HepG2 (cell line): ENCODE measurements around the gene SETD1B. TPM values are rescaled to one million over a fixed set of nuclear protein-coding genes. Genes with fewer than 3 reads are reported as not detected.
A peak's percentile ranks its signal among the peaks of the same experiment; 100 is the strongest.

Experiments
- ATAC-seq: fragments of 200-7000 bp; cut with Tn5 transposase; 3 replicates; pipeline ENCODE4 v1.9.1; 2020; ENCODE audit warnings: mild to moderate bottlenecking, moderate library complexity
- BruUV-seq: library from RNA; stranded (reverse); fragments of 400-500 nt; replicated peaks from 2 replicates; lab custom pipeline; 2021; lab: Mats Ljungman, UMichigan
- CTCF ChIA-PET: fragments of 300-600 bp; formaldehyde crosslinking; extraction: SDS; loops from one replicate; lab custom pipeline; 2021; ENCODE audit warnings: low total read pairs, inconsistent platforms, low intra/inter-chr PET ratio; lab: Yijun Ruan, JAX
- POLR2A ChIA-PET: fragments of 350-600 bp; sonication (Branson Sonifier 250); formaldehyde crosslinking; loops from one replicate; lab custom pipeline; 2020; ENCODE audit warnings: antibody characterized with exemption, inconsistent platforms; lab: Yijun Ruan, JAX
- DNase-seq: peaks from one replicate; pipeline ENCODE4 v3.0.0-alpha.2; 2015; ENCODE audit warnings: low spot score
- FAIRE-seq: peaks from 3 replicates; lab custom pipeline; 2011; peaks lifted over from hg19 to GRCh38; lab: Jason Lieb, UNC
- H2AFZ ChIP-seq: one replicate; pipeline ENCODE4 v1.6.1; 2011; ENCODE audit warnings: low read length, inconsistent platforms
- H3K27ac ChIP-seq: fragments of 300-600 bp; 3 replicates; pipeline ENCODE4 v1.8.0; 2011; ENCODE audit warnings: mixed run types, mild to moderate bottlenecking, mixed read lengths, low read length, inconsistent platforms; ENCODE audit not compliant: insufficient read depth; ENCODE audit errors: extremely low read length
- H3K27me3 ChIP-seq, 2 experiments: fragments of 200-600 bp in 1 of 2; 2 replicates in 1 of 2; 3 replicates in 1 of 2; pipeline versions ENCODE4 v1.6.0 to v1.8.0; 2011; ENCODE audit warnings: low read length in 2 of 2, mild to moderate bottlenecking in 2 of 2, moderate library complexity in 2 of 2, inconsistent platforms in 1 of 2; ENCODE audit not compliant: insufficient read depth in 2 of 2, control insufficient read depth in 1 of 2
- H3K36me3 ChIP-seq, 2 experiments: fragments of 200-600 bp in 1 of 2; replicated peaks in 1 of 2; 2 replicates in 1 of 2; 3 replicates in 1 of 2; pipeline versions ENCODE4 v1.5.1 to v1.8.0; 2011; ENCODE audit warnings: low read length in 2 of 2, inconsistent platforms in 1 of 2; ENCODE audit not compliant: insufficient read depth in 2 of 2, control insufficient read depth in 1 of 2
- H3K4me1 ChIP-seq: 2 replicates; pipeline ENCODE4 v1.5.1; 2012; ENCODE audit warnings: low read length, inconsistent platforms; ENCODE audit not compliant: insufficient read depth
- H3K4me2 ChIP-seq: 2 replicates; pipeline ENCODE4 v1.6.0; 2011; ENCODE audit warnings: low read depth, low read length, inconsistent platforms
- H3K4me3 ChIP-seq, 3 experiments: fragments of 200-600 bp in 1 of 3; sonication (generic), shearing (Covaris generic) in 1 of 3; replicated peaks in 1 of 3; 2 replicates each; pipeline ENCODE4 v1.5.1; 2011 to 2016; ENCODE audit warnings: low read length in 3 of 3, inconsistent platforms in 2 of 3, low read depth in 2 of 3, mild to moderate bottlenecking in 2 of 3, control low read depth in 1 of 3, mixed read lengths in 1 of 3; ENCODE audit not compliant: insufficient read depth in 1 of 3
- H3K79me2 ChIP-seq: one replicate; pipeline ENCODE4 v1.6.1; 2011; ENCODE audit warnings: low read length, inconsistent platforms; ENCODE audit not compliant: insufficient read depth
- H3K9ac ChIP-seq: 2 replicates; pipeline ENCODE4 v1.6.0; 2011; ENCODE audit warnings: mild to moderate bottlenecking, low read depth, low read length, inconsistent platforms; ENCODE audit not compliant: insufficient read depth
- H3K9me3 ChIP-seq: 2 replicates; pipeline ENCODE4 v1.5.1; 2012; ENCODE audit warnings: mild to moderate bottlenecking, low read length
- H4K20me1 ChIP-seq: 2 replicates; pipeline ENCODE4 v1.6.0; 2011; ENCODE audit warnings: inconsistent platforms, mild to moderate bottlenecking, low read length, moderate library complexity; ENCODE audit not compliant: insufficient read depth
- AHR ChIP-seq: IDR thresholded peaks from 2 replicates; pipeline ENCODE4 v1.6.1; 2018; ENCODE audit warnings: missing genetic modification reagents, missing compliant biosample characterization
- CBX1 ChIP-seq: IDR thresholded peaks from one replicate; pipeline ENCODE4 v1.6.1; 2016; ENCODE audit warnings: antibody characterized with exemption, low read depth
- GPN1 ChIP-seq: sonication (generic); formaldehyde crosslinking; IDR thresholded peaks from 2 replicates; pipeline ENCODE4 v1.5.1; 2020; ENCODE audit warnings: missing genetic modification reagents, borderline replicate concordance
- MED1 ChIP-seq: sonication (generic); formaldehyde crosslinking; IDR thresholded peaks from 2 replicates; pipeline ENCODE4 v1.4.0; 2020; ENCODE audit warnings: missing genetic modification reagents
- MYC ChIP-seq: sonication (generic); formaldehyde crosslinking; IDR thresholded peaks from 2 replicates; pipeline ENCODE4 v1.9.0; 2021; ENCODE audit warnings: missing genetic modification reagents, borderline replicate concordance
- SAP130 ChIP-seq: IDR thresholded peaks from 2 replicates; pipeline ENCODE4 v1.6.1; 2016; ENCODE audit warnings: low read depth
- SIX4 ChIP-seq: sonication (generic); formaldehyde crosslinking; IDR thresholded peaks from 2 replicates; pipeline ENCODE4 v1.4.0; 2020; ENCODE audit warnings: missing genetic modification reagents
- TMF1 ChIP-seq: sonication (generic); formaldehyde crosslinking; IDR thresholded peaks from 2 replicates; pipeline ENCODE4 v1.8.1; 2022; ENCODE audit warnings: low read depth, missing genetic modification reagents
- ZFX ChIP-seq: sonication (generic); formaldehyde crosslinking; IDR thresholded peaks from 2 replicates; pipeline ENCODE4 v1.4.0; 2020; ENCODE audit warnings: mild to moderate bottlenecking, low read depth, missing genetic modification reagents, moderate library complexity
- ZNF790 ChIP-seq: sonication (generic); formaldehyde crosslinking; IDR thresholded peaks from 2 replicates; pipeline ENCODE4 v1.8.0; 2022; ENCODE audit warnings: missing genetic modification reagents, mild to moderate bottlenecking, borderline replicate concordance
- ZNF841 ChIP-seq: sonication (generic); formaldehyde crosslinking; IDR thresholded peaks from 2 replicates; pipeline ENCODE4 v1.8.1; 2023; ENCODE audit warnings: missing genetic modification reagents, borderline replicate concordance
- WGBS: methylation state at CpG from one replicate; pipeline ENCODE4 v1.1.6; 2017; ENCODE audit warnings: low lambda C conversion rate; 5-methylcytosine and 5-hydroxymethylcytosine counted together
- in situ Hi-C: cut with HindIII; loops from 2 replicates; pipeline ENCODE4 v1.10.0; 2017; ENCODE audit warnings: low pct_unique_long_range_greater_than_20kb; ENCODE audit not compliant: extremely low pct_ligation_motif_present
- intact Hi-C: fragments of 100-400 bp; cut with micrococcal nuclease; formaldehyde crosslinking; loops from one replicate; pipeline ENCODE4 v1.10.0; 2022; ENCODE audit not compliant: unreplicated experiment
- polyA plus RNA-seq, 8 experiments: library from polyadenylated mRNA; depleted of rRNA in 3 of 8; stranded (reverse) in 7 of 8; unstranded in 1 of 8; fragments of >200 nt; fragmentation: Illumina TruSeq in 4 of 8; extraction: Trizol in 4 of 8; gene quantifications; 2 replicates each; pipeline versions ENCODE4 v1.2.1 to v1.2.3, GENCODE V29; 2011 to 2016; ENCODE audit warnings: low read depth in 4 of 8, missing spikeins in 1 of 8, mixed read lengths in 1 of 8; ENCODE audit not compliant: insufficient read depth in 1 of 8
- total RNA-seq, 5 experiments: library from RNA; depleted of rRNA; stranded (reverse); fragments of >200 nt; fragmentation: Illumina TruSeq; extraction: Trizol; gene quantifications; 2 replicates each; pipeline ENCODE4 v1.2.3, GENCODE V29; 2016; ENCODE audit warnings: low read depth in 1 of 5
- TF ChIP-seq, protein P1 (sequence below): IDR thresholded peaks from 2 replicates; pipeline ENCODE4 v1.6.1; 2016; ENCODE audit warnings: low read depth, borderline replicate concordance
- TF ChIP-seq, protein P2 (sequence below): IDR thresholded peaks from 2 replicates; pipeline ENCODE4 v1.6.1; 2012; ENCODE audit warnings: low read depth, low read length, improper control_type of control experiment
- TF ChIP-seq, protein P3 (sequence below): fragments of 450-650 bp; IDR thresholded peaks from 2 replicates; pipeline ENCODE4 v1.6.1; 2017
- TF ChIP-seq, protein P4 (sequence below): sonication (generic); formaldehyde crosslinking; IDR thresholded peaks from 2 replicates; pipeline ENCODE4 v1.4.0; 2020; ENCODE audit warnings: mild to moderate bottlenecking, missing genetic modification reagents, borderline replicate concordance

The SETD1B gene
- total and polyA plus RNA-seq, 2 of the 13 experiments (the other 11 are each of a cell fraction or from before 2014, with no cell fraction given): 1.1 to 1.4 TPM

DNA sequence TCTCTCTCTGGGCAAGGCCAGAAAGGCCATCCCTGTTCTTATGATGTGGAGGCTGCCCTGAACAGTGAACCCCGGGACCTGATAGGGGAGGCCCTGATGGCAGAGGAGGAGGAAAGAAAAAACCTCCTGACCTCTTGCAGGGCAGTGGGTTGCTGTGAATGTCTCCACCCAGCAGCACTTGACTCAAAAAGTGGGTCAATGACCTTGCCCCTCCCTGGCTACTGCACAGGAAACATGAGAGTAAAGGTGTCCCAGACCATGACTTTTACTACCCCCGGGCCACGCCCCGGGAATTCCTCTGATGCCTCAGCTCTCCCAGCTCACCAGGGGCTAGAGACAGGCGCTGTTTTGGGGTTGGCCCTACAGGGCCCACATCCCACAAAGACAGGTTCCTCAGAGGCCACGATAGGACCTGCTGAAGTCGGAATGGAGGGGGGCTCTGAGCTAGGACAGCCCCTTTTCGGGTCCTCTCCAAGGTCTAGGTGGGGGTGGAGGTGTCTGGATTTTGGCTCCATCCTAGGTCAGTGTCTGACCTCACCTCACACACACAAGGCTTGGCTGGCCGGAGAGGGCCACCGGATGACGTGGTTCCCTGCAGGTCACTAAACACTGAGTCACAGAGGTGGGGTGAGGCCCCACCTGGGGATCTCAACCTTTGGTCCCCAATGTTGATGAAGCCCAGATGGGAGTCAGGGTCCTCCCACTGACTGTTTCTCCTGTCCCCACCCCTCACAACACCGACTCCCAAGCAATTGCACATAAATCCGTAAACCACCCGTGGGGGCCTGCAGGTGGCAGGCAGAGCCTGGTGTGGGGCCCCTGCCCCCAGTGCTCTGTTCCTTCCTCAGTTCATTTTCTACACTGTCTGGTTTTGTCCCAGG is 11.9 kb upstream of the SETD1B start:
- peak; percentile 29 for ATAC-seq
- ChIA-PET POLR2A (interaction anchor here (0.6 to 14.0 kb wide), 7 partner anchors 10 to 131 kb away, joined by 3 to 393 read pairs (median 4); partner anchors contain the start of genes PSMD9 and SETD1B), CTCF (interaction anchor here (2.6 to 3.9 kb wide), 3 partner anchors 14 to 94 kb away, joined by 12 to 89 read pairs (median 66); no protein-coding TSS in a partner anchor)
- Histone ChIP-seq H3K27me3 (no peaks in the 10 kb centered on the region), H3K79me2 (peaks cover 41% of the 10 kb centered on the region), H2AFZ (no peak overlapping the region), H3K9ac (peak overlapping the region; percentile 82), H3K9me3 (no peaks in the 10 kb centered on the region), H3K4me2 (peak overlapping the region; percentile 95), H4K20me1 (peaks cover 11% of the 10 kb centered on the region; the same call in 1 of the 2 replicates), H3K4me1 (peaks cover 95% of the 10 kb centered on the region), H3K36me3 (peaks cover 0 to 3% of the 10 kb centered on the region in 2 experiments; a peak in 3 of 5 replicates), H3K4me3 (peak overlapping the region; percentile 71 to 79 (median 71)), H3K27ac (peak overlapping the region; percentile 85)
- in situ Hi-C loops (loop anchor here (5.0 kb wide), 1 partner anchor 95 kb away; the partner anchor contains the start of gene PSMD9), intact Hi-C loops (loop anchor here (5.0 kb wide), 1 partner anchor 95 kb away; no protein-coding TSS in a partner anchor)
- whole genome bisulfite sequencing: 0% methylated on average over 4 of the region's 14 CpGs
- FAIRE-seq: peak; percentile 96
- BruUV-seq: no TSS peak
- DNase-seq: peak; percentile 91
- TF ChIP-seq ZFX (CRISPR knock-in tag) (no peak; the same call in 1 of the 2 replicates), MED1 (CRISPR knock-in tag) (peak; percentile 49), AHR (CRISPR knock-in tag) (no peak), SAP130 (CRISPR knock-in tag) (peak; percentile 76), CBX1 (peak; percentile 18), ZNF790 (CRISPR knock-in tag) (no peak), TMF1 (CRISPR knock-in tag) (no peak), SIX4 (CRISPR knock-in tag) (no peak), GPN1 (no peak), MYC (CRISPR knock-in tag) (peak; percentile 12; the same call in 1 of the 2 replicates), ZNF841 (CRISPR knock-in tag) (no peak)
- TF ChIP-seq, protein P1, sequence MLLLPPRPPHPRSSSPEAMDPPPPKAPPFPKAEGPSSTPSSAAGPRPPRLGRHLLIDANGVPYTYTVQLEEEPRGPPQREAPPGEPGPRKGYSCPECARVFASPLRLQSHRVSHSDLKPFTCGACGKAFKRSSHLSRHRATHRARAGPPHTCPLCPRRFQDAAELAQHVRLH (CRISPR knock-in tag): 0 out of 2 replicates have a peak, but pooled peaks have one; percentile 12
- TF ChIP-seq, protein P2, sequence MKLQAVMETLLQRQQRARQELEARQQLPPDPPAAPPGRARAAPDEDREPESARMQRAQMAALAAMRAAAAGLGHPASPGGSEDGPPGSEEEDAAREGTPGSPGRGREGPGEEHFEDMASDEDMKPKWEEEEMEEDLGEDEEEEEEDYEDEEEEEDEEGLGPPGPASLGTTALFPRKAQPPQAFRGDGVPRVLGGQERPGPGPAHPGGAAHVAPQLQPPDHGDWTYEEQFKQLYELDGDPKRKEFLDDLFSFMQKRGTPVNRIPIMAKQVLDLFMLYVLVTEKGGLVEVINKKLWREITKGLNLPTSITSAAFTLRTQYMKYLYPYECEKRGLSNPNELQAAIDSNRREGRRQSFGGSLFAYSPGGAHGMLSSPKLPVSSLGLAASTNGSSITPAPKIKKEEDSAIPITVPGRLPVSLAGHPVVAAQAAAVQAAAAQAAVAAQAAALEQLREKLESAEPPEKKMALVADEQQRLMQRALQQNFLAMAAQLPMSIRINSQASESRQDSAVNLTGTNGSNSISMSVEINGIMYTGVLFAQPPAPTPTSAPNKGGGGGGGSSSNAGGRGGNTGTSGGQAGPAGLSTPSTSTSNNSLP: no peak
- TF ChIP-seq, protein P3, sequence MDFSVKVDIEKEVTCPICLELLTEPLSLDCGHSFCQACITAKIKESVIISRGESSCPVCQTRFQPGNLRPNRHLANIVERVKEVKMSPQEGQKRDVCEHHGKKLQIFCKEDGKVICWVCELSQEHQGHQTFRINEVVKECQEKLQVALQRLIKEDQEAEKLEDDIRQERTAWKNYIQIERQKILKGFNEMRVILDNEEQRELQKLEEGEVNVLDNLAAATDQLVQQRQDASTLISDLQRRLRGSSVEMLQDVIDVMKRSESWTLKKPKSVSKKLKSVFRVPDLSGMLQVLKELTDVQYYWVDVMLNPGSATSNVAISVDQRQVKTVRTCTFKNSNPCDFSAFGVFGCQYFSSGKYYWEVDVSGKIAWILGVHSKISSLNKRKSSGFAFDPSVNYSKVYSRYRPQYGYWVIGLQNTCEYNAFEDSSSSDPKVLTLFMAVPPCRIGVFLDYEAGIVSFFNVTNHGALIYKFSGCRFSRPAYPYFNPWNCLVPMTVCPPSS: no peak
- TF ChIP-seq, protein P4, sequence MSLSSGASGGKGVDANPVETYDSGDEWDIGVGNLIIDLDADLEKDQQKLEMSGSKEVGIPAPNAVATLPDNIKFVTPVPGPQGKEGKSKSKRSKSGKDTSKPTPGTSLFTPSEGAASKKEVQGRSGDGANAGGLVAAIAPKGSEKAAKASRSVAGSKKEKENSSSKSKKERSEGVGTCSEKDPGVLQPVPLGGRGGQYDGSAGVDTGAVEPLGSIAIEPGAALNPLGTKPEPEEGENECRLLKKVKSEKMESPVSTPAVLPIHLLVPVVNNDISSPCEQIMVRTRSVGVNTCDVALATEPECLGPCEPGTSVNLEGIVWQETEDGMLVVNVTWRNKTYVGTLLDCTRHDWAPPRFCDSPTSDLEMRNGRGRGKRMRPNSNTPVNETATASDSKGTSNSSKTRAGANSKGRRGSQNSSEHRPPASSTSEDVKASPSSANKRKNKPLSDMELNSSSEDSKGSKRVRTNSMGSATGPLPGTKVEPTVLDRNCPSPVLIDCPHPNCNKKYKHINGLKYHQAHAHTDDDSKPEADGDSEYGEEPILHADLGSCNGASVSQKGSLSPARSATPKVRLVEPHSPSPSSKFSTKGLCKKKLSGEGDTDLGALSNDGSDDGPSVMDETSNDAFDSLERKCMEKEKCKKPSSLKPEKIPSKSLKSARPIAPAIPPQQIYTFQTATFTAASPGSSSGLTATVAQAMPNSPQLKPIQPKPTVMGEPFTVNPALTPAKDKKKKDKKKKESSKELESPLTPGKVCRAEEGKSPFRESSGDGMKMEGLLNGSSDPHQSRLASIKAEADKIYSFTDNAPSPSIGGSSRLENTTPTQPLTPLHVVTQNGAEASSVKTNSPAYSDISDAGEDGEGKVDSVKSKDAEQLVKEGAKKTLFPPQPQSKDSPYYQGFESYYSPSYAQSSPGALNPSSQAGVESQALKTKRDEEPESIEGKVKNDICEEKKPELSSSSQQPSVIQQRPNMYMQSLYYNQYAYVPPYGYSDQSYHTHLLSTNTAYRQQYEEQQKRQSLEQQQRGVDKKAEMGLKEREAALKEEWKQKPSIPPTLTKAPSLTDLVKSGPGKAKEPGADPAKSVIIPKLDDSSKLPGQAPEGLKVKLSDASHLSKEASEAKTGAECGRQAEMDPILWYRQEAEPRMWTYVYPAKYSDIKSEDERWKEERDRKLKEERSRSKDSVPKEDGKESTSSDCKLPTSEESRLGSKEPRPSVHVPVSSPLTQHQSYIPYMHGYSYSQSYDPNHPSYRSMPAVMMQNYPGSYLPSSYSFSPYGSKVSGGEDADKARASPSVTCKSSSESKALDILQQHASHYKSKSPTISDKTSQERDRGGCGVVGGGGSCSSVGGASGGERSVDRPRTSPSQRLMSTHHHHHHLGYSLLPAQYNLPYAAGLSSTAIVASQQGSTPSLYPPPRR: peak; percentile 57; the same call in 1 of the 2 replicates
